Activated naive CD4-positive, alpha-beta T cell treated with anti-CD3 and anti-CD28 coated beads, Interleukin-2, amount 50 U/mL, for 24 hours (primary cell): ENCODE data around the gene PLPPR5.

Source experiments
- H3K27ac Mint-ChIP-seq: one replicate; pipeline ENCODE4 v1.8.0; 2021; ENCODE audit warnings: mild to moderate bottlenecking, mixed read lengths
- H3K27me3 Mint-ChIP-seq: one replicate; pipeline ENCODE4 v1.8.0; 2021; ENCODE audit warnings: mixed read lengths
- H3K36me3 Mint-ChIP-seq: one replicate; pipeline ENCODE4 v1.8.0; 2021; ENCODE audit warnings: mixed read lengths
- H3K4me1 Mint-ChIP-seq: one replicate; pipeline ENCODE4 v1.8.0; 2021; ENCODE audit warnings: mixed read lengths
- H3K4me3 Mint-ChIP-seq: one replicate; pipeline ENCODE4 v1.8.0; 2021; ENCODE audit warnings: mild to moderate bottlenecking, mixed read lengths
- H3K9me3 Mint-ChIP-seq: one replicate; pipeline ENCODE4 v1.8.0; 2021; ENCODE audit warnings: mixed read lengths

PLPPR5 gene

DNA sequence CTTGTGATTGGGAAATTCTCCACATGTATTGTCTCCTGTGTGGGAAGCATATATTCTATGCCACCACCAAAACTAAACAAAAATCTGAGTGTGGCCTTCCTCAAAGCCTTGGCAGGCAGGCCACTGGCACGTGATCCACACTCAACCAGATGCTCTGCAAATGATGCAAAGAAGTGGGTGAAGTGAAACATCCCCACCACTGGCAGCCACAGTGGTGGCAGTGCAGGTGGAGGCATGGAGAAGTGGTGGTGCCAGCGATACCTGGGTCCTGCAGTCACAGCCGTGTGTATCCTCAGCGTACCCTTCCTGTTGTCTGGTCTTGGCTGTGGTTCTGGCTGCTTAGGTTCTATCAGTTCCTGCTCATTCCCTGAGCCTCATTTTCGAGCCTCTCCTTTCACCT is 65.2 kb downstream of the PLPPR5 start:
- peaks cover 7% of the 10 kb centered on the region for H3K4me1 Mint-ChIP-seq
- H3K27me3 Mint-ChIP-seq: no peaks in the 10 kb centered on the region
- no peaks in the 10 kb centered on the region for H3K9me3 Mint-ChIP-seq
- H3K36me3 Mint-ChIP-seq: no peaks in the 10 kb centered on the region
- no peak overlapping the region for H3K4me3 Mint-ChIP-seq
- H3K27ac Mint-ChIP-seq: no peak overlapping the region

DNA sequence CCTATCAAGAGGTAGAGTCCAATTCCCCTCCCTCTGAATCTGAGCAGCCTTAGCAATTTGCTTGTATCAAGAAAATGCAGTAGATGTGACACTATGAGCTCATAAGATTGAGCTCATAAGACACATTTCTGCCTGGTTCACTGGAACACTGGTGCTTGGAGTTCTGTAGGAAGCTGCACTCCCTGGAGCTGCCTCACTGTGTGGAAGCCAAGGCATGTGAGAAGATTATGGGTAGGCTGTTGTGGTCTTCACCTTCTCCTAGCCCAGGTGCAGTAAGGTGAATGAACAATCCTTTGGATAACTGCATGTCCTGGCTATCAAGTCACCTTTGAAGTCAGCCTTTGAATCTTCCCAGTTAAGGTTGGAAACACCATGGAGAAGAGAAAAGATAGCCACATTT is 67.3 kb downstream of the PLPPR5 start:
- Mint-ChIP-seq H3K27ac (no peak overlapping the region), H3K4me3 (no peak overlapping the region), H3K27me3 (no peaks in the 10 kb centered on the region), H3K9me3 (no peaks in the 10 kb centered on the region), H3K36me3 (no peaks in the 10 kb centered on the region), H3K4me1 (peaks cover 10% of the 10 kb centered on the region)

DNA sequence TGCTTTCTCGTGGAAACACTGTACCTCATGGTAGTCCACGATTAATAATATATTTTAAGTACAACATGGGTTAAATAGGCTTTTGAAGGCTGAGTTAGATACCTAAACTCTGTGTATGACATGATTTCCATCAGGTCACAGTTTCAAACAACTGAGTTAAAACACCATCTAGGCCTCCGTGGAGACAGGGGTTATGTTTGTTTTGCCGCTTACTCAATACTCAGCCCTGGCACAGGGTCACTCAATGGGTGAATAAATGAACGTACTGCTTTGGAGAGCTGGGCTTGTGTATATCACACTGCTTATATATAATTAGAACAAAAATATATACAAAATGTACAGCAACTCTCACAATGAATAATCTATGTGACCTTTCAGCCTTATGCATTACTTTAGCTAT is 72.5 kb downstream of the PLPPR5 start:
- Mint-ChIP-seq H3K36me3 (no peaks in the 10 kb centered on the region), H3K27ac (no peak overlapping the region), H3K4me1 (peaks cover 4% of the 10 kb centered on the region), H3K9me3 (no peaks in the 10 kb centered on the region), H3K27me3 (no peaks in the 10 kb centered on the region), H3K4me3 (no peak overlapping the region)

DNA sequence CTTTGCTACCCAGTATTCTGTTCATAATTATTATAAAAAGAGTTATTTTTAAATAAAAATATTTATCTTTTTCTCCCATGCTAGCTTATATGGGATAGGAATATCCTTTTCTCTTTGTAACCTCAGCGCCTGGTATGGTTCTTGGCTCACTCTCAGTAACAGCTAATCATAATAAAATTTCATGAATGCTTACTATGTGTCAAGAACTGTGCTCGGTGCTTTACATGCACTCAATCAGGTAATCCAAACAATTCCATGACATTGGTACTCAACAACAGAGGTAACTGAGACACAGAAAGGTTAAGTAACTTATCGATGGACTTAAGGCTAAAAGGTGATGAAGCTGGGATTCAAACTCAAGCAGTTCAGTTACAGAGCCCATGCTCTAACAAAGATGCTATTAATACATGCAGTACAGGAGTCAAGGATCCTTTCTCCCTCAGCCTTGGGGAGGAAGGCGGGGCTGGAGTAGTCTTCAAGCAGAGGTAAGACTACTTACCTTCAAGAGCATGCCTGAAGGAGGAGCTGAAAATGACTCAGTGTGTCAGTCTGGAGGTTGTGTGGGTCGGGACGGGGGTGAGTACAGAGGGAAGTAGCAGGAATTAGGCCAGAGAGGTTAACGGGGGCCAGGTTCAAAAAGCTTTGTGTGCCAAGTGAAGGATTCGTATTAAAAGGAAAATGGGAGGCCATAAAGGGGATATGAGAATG is 73.4 kb downstream of the PLPPR5 start:
- Mint-ChIP-seq H3K36me3 (no peaks in the 10 kb centered on the region), H3K9me3 (no peaks in the 10 kb centered on the region), H3K4me1 (peaks cover 4% of the 10 kb centered on the region), H3K27ac (no peak overlapping the region), H3K27me3 (no peaks in the 10 kb centered on the region), H3K4me3 (no peak overlapping the region)

DNA sequence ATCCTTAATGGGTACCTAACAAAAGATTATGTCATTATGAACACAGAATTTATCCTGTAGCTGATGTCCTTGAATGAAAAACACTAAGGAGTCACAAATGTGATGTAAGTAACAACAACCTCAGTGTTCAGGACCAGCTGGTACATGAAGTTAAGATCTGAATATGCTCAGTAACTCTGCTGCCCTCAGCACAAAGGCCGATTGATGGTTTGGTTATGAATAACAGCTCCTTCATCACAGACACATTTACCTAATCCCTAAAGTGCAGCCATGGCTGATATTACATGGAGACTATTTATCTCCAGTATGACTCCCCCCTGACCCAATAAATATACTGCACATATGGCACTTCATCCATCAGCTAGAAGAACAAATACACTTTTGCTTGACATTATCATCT is 75.2 kb downstream of the PLPPR5 start:
- H3K27ac Mint-ChIP-seq: no peak overlapping the region

DNA sequence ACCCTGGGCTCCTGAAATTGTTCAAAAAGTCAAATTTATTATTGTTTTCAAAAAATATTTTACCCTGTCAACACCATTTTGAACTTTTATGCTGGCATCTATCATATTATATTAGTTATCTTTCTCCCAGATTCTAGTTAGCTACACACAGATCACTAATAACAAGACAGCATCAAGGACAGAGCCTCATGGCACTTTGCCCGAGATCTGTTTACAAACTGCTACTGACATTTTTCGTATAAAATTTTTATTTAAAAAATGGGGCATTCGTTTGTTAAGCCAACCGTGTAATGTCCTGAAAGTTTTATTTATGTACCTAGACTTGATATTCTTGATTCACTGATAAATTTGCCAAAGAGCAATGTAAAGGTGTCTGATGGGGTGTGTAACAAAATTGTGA is 78.1 kb downstream of the PLPPR5 start:
- peaks cover 1% of the 10 kb centered on the region for H3K36me3 Mint-ChIP-seq
- H3K9me3 Mint-ChIP-seq: no peaks in the 10 kb centered on the region
- H3K4me3 Mint-ChIP-seq: no peak overlapping the region
- no peak overlapping the region for H3K27ac Mint-ChIP-seq
- no peaks in the 10 kb centered on the region for H3K4me1 Mint-ChIP-seq
- no peaks in the 10 kb centered on the region for H3K27me3 Mint-ChIP-seq

More for the DNA sequence above, 75.2 kb downstream of the PLPPR5 start:
- Mint-ChIP-seq H3K36me3 (no peaks in the 10 kb centered on the region), H3K9me3 (no peaks in the 10 kb centered on the region), H3K4me1 (peaks cover 2% of the 10 kb centered on the region), H3K27me3 (no peaks in the 10 kb centered on the region), H3K4me3 (no peak overlapping the region)

DNA sequence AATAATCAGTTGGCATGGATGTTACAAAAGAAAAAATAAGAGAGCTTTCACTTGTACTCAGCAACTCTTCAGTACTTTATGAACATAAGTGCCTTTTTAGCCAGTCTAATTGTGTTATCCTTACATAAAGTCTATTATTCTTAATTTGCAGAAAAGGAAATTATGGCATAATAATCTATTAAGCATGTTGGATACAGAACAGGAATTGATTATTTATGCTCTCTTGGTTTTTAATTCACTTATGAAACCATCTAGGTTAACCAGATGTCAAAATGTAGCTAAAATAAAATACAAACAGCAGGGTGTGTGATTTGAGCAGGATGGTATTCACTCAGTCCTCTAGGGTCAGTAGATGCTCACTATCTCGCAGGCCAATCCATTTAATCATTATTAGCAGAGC is 79.7 kb downstream of the PLPPR5 start:
- H3K4me3 Mint-ChIP-seq: no peak overlapping the region
- H3K4me1 Mint-ChIP-seq: no peaks in the 10 kb centered on the region
- H3K9me3 Mint-ChIP-seq: no peaks in the 10 kb centered on the region
- H3K36me3 Mint-ChIP-seq: peaks cover 1% of the 10 kb centered on the region
- no peak overlapping the region for H3K27ac Mint-ChIP-seq
- H3K27me3 Mint-ChIP-seq: no peaks in the 10 kb centered on the region

DNA sequence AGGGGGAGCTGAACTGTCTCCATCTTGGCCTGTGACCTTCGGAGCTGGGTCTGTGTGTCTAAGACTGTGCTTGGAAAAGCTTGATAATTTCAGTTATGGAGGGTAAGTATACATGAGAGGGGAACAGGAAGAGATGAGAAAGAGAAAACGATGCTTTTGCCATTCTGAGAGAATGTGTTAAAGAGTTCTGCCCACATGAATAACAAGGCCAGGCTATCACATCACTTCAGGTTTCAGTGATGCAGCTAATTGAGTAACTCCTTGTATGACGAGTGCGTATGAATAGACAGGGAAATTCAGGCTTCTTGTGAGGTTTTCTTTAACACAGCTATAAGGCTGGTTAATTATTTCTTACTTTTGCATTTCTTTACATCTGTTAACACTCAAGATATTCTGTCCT is 81.0 kb downstream of the PLPPR5 start:
- Mint-ChIP-seq H3K4me3 (no peak overlapping the region), H3K4me1 (no peaks in the 10 kb centered on the region), H3K27ac (no peak overlapping the region), H3K36me3 (peaks cover 1% of the 10 kb centered on the region), H3K9me3 (no peaks in the 10 kb centered on the region), H3K27me3 (no peaks in the 10 kb centered on the region)

DNA sequence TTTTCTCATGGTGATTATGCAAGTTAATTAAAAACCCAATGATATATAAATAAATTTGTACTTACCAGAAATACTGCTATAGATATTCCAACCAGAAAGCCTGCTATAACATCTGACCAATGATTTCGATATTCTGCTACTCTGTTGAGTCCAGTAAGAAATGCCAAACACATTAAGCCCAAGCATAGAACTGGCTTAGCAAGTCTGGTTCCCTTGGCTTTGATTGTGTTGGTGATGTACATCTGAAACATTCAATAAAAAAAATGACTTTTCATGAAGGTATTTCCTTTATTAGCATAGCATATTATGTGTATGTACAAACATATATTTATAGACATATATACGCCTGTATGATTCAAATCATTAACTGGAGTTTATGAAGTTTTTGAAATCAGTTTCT is 82.8 kb downstream of the PLPPR5 start:
- Mint-ChIP-seq H3K4me3 (no peak overlapping the region), H3K9me3 (no peaks in the 10 kb centered on the region), H3K36me3 (peaks cover 1% of the 10 kb centered on the region), H3K27me3 (no peaks in the 10 kb centered on the region), H3K4me1 (peaks cover 4% of the 10 kb centered on the region), H3K27ac (no peak overlapping the region)

DNA sequence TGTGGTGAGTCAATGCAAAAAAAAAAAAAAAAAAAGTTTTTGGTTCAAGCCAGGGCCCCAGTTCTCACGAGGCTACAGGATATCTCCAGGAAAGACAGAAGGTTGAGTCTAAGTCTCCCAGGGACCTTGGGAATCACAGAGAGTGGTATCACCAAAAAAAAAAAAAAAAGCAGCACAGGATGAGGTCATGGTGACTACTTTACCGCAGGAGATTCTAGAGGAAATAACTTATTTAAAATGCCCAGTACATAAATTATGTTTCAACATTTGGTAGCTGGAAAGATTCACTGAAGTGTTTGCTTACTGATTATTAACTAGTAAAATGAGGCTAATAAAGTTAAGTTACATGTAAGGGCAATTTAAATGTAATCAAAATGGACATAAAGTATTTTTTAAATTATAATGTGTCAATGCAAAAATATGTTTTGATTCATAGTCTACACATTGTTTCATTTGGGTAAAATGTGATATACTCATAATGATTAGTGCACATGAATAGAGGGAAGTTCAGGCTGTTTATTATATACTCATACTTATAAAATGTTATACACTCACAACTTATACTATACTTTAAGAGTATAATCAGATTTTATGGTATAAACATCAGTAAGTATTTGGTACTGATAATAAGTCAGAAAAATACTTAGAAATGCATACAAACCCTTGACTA is 84.1 kb downstream of the PLPPR5 start:
- Mint-ChIP-seq H3K36me3 (peaks cover 1% of the 10 kb centered on the region), H3K27me3 (no peaks in the 10 kb centered on the region), H3K4me1 (peaks cover 4% of the 10 kb centered on the region), H3K9me3 (no peaks in the 10 kb centered on the region), H3K27ac (no peak overlapping the region), H3K4me3 (no peak overlapping the region)

DNA sequence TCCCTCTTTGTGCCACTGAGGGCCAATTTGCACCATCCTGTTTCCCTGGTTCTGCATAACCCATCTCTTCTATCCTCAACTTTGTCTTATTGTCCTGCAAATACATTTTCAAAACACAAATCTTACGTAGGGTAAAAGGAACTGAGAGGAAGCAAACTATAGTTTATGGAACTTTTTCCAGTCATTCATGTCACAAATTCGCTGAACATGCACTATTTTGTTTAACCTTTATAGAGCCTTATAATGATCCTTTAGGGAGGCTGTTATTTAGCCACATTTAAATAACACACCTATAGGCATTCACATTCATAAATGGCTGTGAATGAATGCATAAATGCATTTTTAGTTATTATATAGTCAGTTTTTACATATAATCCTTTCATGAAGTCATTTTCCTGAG is 85.0 kb downstream of the PLPPR5 start:
- no peak overlapping the region for H3K4me3 Mint-ChIP-seq
- H3K9me3 Mint-ChIP-seq: no peaks in the 10 kb centered on the region
- H3K4me1 Mint-ChIP-seq: peaks cover 4% of the 10 kb centered on the region
- no peaks in the 10 kb centered on the region for H3K27me3 Mint-ChIP-seq
- H3K27ac Mint-ChIP-seq: no peak overlapping the region
- H3K36me3 Mint-ChIP-seq: peaks cover 1% of the 10 kb centered on the region

DNA sequence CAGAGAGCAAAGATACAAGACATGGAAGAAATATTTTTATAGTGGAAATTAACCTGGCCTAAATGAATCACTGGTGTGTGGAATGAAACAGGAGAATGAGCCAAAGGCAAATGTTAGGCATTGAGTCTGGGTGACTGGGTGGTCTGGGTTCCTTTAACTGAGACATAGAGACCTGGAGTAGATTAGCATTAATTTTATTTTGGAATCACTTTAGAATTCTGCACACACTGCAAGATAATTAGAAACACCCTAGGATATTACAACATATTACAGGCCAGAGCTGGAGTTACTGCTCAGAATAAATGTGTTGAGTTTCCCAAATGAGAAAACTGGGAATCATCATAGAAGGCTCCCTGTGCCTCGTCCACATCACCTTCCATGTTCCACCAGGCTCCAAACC is 85.5 kb downstream of the PLPPR5 start:
- Mint-ChIP-seq H3K36me3 (peaks cover 1% of the 10 kb centered on the region), H3K4me3 (no peak overlapping the region), H3K9me3 (no peaks in the 10 kb centered on the region), H3K4me1 (peaks cover 4% of the 10 kb centered on the region), H3K27ac (no peak overlapping the region), H3K27me3 (no peaks in the 10 kb centered on the region)

DNA sequence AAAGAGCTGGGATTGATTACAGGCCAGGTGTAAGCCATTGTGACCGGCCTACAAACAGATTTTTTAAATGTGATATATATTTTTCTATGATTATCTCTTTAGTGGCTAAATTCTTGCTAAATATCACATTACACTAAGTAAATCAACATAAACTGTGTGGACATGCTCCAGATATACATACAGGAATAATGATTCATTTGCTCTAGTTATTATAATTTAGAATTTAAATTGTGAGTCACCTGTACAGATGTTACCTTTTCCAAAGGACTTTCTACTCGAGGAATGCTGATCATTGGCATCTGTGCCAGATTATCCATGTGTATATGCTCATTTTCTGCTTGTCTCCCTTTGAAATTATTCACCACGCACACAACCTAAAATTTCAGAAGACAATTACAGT is 90.1 kb downstream of the PLPPR5 start:
- peaks cover 4% of the 10 kb centered on the region for H3K4me1 Mint-ChIP-seq
- no peaks in the 10 kb centered on the region for H3K27me3 Mint-ChIP-seq
- no peak overlapping the region for H3K4me3 Mint-ChIP-seq
- H3K27ac Mint-ChIP-seq: no peak overlapping the region
- H3K9me3 Mint-ChIP-seq: no peaks in the 10 kb centered on the region
- peaks cover 2% of the 10 kb centered on the region for H3K36me3 Mint-ChIP-seq

DNA sequence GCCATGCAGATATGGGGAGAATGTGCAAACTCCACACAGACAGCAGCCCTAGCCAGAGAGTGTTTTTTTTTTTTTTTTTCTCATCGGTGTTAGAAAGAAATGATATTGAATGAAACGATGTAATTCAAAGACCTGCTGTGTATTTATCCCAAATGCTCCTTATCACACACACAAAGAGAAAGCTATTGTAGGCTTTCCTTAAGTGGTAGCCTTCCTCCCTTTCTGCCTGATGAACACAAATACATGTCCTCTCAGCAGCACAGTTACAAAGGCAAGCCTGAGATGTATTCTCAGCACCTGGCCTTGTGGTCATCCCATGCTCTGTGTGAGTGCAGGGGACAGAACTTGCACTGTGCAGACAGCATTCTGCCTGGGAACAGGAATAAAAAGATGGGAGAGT is 93.8 kb downstream of the PLPPR5 start:
- H3K4me3 Mint-ChIP-seq: no peak overlapping the region
- no peaks in the 10 kb centered on the region for H3K9me3 Mint-ChIP-seq
- H3K36me3 Mint-ChIP-seq: peaks cover 2% of the 10 kb centered on the region
- peak overlapping the region; percentile 19 for H3K27ac Mint-ChIP-seq
- no peaks in the 10 kb centered on the region for H3K27me3 Mint-ChIP-seq
- H3K4me1 Mint-ChIP-seq: no peaks in the 10 kb centered on the region

DNA sequence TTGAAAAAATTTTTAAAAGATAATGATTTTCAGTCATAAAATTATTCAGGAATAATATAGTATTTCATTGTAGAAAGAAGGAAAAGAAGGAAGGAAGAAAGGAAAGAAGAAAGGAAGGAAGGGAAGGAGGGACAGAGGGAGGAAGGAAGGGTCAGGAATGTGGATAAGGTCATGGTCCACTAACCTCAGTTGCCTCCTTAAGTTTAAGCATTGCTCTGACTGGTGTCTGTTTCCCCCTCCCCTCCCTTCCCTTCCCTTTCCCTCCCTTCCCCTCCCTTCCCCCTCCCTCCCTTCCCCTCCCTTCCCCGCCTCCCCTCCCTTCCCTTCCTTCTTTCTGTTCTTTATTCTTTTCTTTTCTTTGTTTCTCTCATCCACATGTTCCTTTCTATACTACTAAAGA is 95.7 kb downstream of the PLPPR5 start:
- Mint-ChIP-seq H3K36me3 (peaks cover 2% of the 10 kb centered on the region), H3K4me3 (no peak overlapping the region), H3K9me3 (no peaks in the 10 kb centered on the region), H3K27me3 (no peaks in the 10 kb centered on the region), H3K4me1 (no peaks in the 10 kb centered on the region), H3K27ac (no peak overlapping the region)

DNA sequence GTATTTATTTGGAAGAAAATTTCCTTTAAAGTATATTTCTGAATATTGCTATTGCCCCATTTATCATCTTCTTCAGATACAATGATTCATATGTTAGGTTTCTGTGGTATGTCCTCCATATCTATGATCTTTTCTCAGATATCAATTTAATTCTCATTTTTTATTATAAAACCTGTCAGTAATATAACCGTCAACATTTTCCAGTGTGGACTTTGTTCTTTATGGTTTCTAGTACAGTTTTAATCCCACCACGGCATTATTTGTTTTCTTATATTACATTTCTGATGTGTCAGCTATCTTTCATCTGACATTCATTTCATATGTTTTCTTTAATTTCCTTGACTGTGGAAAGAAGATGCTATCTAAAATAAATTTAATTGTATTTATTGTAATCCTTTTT is 97.9 kb downstream of the PLPPR5 start:
- Mint-ChIP-seq H3K4me3 (no peak overlapping the region), H3K36me3 (peaks cover 2% of the 10 kb centered on the region), H3K27ac (no peak overlapping the region), H3K9me3 (no peaks in the 10 kb centered on the region), H3K4me1 (no peaks in the 10 kb centered on the region), H3K27me3 (no peaks in the 10 kb centered on the region)

DNA sequence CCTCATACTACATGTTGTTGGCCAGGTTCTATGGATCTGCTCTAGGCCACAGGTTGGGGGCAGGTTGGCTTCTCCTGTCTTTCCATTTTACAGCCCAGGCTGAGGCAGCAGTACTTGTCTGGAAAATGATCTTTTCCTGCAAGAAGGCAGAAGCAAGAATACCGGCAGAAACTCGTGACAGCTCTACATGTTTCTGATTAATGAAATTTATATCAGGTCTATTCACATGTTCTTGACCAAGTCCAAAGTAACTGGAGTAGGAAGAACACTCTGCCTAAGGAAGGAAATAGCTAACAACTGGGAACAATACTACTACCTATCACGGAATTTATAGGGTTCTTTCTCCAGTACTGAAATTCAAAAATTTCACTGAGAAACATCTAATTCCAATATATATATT is 98.3 kb downstream of the PLPPR5 start:
- peaks cover 2% of the 10 kb centered on the region for H3K36me3 Mint-ChIP-seq

More for the DNA sequence above, 98.3 kb downstream of the PLPPR5 start:
- H3K9me3 Mint-ChIP-seq: no peaks in the 10 kb centered on the region
- H3K27me3 Mint-ChIP-seq: no peaks in the 10 kb centered on the region
- no peak overlapping the region for H3K4me3 Mint-ChIP-seq
- H3K27ac Mint-ChIP-seq: no peak overlapping the region
- H3K4me1 Mint-ChIP-seq: no peaks in the 10 kb centered on the region
